DOHH2 (cell line): ENCODE results near the gene SCD5.

Experiments used
- CTCF ChIP-seq: fragments of 200-600 bp; sonication (generic); IDR thresholded peaks from one replicate; pipeline ENCODE4 v1.5.1; 2014; ENCODE audit warnings: antibody characterized with exemption, mild to moderate bottlenecking, low read depth, low read length; ENCODE audit not compliant: poor library complexity, severe bottlenecking
- EZH2phosphoT487 ChIP-seq: fragments of 200-600 bp; sonication (generic); IDR thresholded peaks from 2 replicates; pipeline ENCODE4 v1.6.1; 2017; ENCODE audit warnings: borderline replicate concordance, mild to moderate bottlenecking, antibody characterized with exemption, low read length, moderate library complexity, mixed read lengths

- no peak for TF ChIP-seq CTCF
- no peak for TF ChIP-seq EZH2phosphoT487
Measured at GRCh38 chr4:82765134-82765533, 33.5 kb downstream of the SCD5 start.
